SK-N-SH (cell line): ENCODE measurements around the gene BBS9. TPM values are rescaled to one million over a fixed set of nuclear protein-coding genes. Genes with fewer than 3 reads are reported as not detected.

ENCODE experiments used
- CTCF ChIA-PET: fragments of 300-600, 350-600 bp; formaldehyde crosslinking; extraction: SDS; loops from one replicate; lab custom pipeline; 2021; lab: Yijun Ruan, JAX
- POLR2A ChIA-PET: fragments of 350-600 bp; sonication (Branson Sonifier 250); formaldehyde crosslinking; extraction: SDS; loops from one replicate; lab custom pipeline; 2020; ENCODE audit warnings: antibody characterized with exemption, inconsistent platforms; lab: Yijun Ruan, JAX
- DNase-seq: peaks from one replicate; pipeline ENCODE4 v3.0.0; 2012
- H2AFZ ChIP-seq: fragments of 200-600 bp; sonication (generic); 2 replicates; pipeline ENCODE4 v1.8.1; 2016; ENCODE audit warnings: antibody characterized with exemption, mild to moderate bottlenecking, low read depth
- H3F3A ChIP-seq: fragments of 200-600 bp; sonication (generic); replicated peaks from 2 replicates; pipeline ENCODE3; 2016; ENCODE audit warnings: antibody characterized with exemption, mild to moderate bottlenecking; ENCODE audit not compliant: insufficient read depth
- H3K27ac ChIP-seq, 2 experiments: fragments of 200-500 bp in 1 of 2; fragments of 200-600 bp in 1 of 2; sonication (Bioruptor generic) in 1 of 2; sonication (generic), shearing (Covaris generic) in 1 of 2; 2 replicates each; pipeline versions ENCODE4 v1.5.1 to v1.6.1; 2014 to 2016; ENCODE audit warnings: low read depth in 2 of 2, inconsistent platforms in 1 of 2, low read length in 1 of 2, mild to moderate bottlenecking in 1 of 2, mixed read lengths in 1 of 2
- H3K27me3 ChIP-seq: fragments of 200-600 bp; sonication (generic), shearing (Covaris generic); 2 replicates; pipeline ENCODE4 v1.6.1; 2016; ENCODE audit warnings: mixed run types; ENCODE audit not compliant: insufficient read depth
- H3K36me3 ChIP-seq, 2 experiments: fragments of 200-500 bp in 1 of 2; fragments of 200-600 bp in 1 of 2; sonication (Bioruptor generic) in 1 of 2; sonication (generic) in 1 of 2; replicated peaks in 1 of 2; 2 replicates each; pipeline versions ENCODE3 to v1.5.1; 2014 to 2016; ENCODE audit warnings: low read length in 1 of 2, mild to moderate bottlenecking in 1 of 2; ENCODE audit not compliant: insufficient read depth in 2 of 2, control insufficient read depth in 1 of 2
- H3K4me1 ChIP-seq, 2 experiments: fragments of 200-500 bp in 1 of 2; fragments of 200-600 bp in 1 of 2; sonication (Bioruptor generic) in 1 of 2; sonication (generic), shearing (Covaris generic) in 1 of 2; 2 replicates each; pipeline versions ENCODE4 v1.5.1 to v1.6.1; 2014 to 2016; ENCODE audit warnings: low read depth in 1 of 2, low read length in 1 of 2, mixed run types in 1 of 2; ENCODE audit not compliant: insufficient read depth in 2 of 2, control insufficient read depth in 1 of 2
- H3K4me2 ChIP-seq: fragments of 200-600 bp; sonication (generic), shearing (Covaris generic); 2 replicates; pipeline ENCODE4 v1.6.1; 2017; ENCODE audit warnings: mixed run types
- H3K4me3 ChIP-seq, 2 experiments: fragments of 200-500 bp in 1 of 2; fragments of 200-600 bp in 1 of 2; sonication (Bioruptor generic) in 1 of 2; sonication (generic), shearing (Covaris generic) in 1 of 2; 2 replicates each; pipeline versions ENCODE4 v1.5.1 to v1.8.1; 2014 to 2016; ENCODE audit warnings: low read depth in 2 of 2, inconsistent platforms in 1 of 2, low read length in 1 of 2, mild to moderate bottlenecking in 1 of 2, mixed read lengths in 1 of 2, moderate library complexity in 1 of 2
- H3K79me2 ChIP-seq: fragments of 200-600 bp; sonication (generic); 2 replicates; pipeline ENCODE4 v1.8.1; 2017; ENCODE audit warnings: mild to moderate bottlenecking; ENCODE audit not compliant: insufficient read depth
- H3K9ac ChIP-seq: fragments of 200-600 bp; sonication (generic); 2 replicates; pipeline ENCODE4 v1.6.1; 2017; ENCODE audit warnings: mixed run types
- H3K9me2 ChIP-seq: fragments of 200-600 bp; sonication (generic); 2 replicates; pipeline ENCODE4 v1.6.1; 2017; ENCODE audit warnings: mixed run types
- H3K9me3 ChIP-seq: fragments of 200-600 bp; sonication (generic); 2 replicates; pipeline ENCODE4 v1.6.1; 2017; ENCODE audit warnings: mixed run types, mild to moderate bottlenecking, moderate library complexity
- H4K20me1 ChIP-seq: fragments of 200-600 bp; sonication (generic); 2 replicates; pipeline ENCODE4 v1.6.1; 2017; ENCODE audit warnings: mild to moderate bottlenecking, mixed run types; ENCODE audit not compliant: insufficient read depth
- CHD2 ChIP-seq: fragments of 150-350 bp; IDR thresholded peaks from 2 replicates; pipeline ENCODE4 v1.6.1; 2018; ENCODE audit warnings: low read length; ENCODE audit not compliant: partially characterized antibody
- EP300 ChIP-seq, 2 experiments: IDR thresholded peaks; 2 replicates each; pipeline versions ENCODE4 v1.4.0 to v1.6.1; 2012; ENCODE audit warnings: borderline replicate concordance in 1 of 2, low read depth in 1 of 2, low read length in 1 of 2
- EZH2phosphoT487 ChIP-seq: fragments of 200-600 bp; sonication (generic); IDR thresholded peaks from 2 replicates; pipeline ENCODE4 v1.6.1; 2017; ENCODE audit warnings: low read depth, mixed run types, mild to moderate bottlenecking, antibody characterized with exemption, moderate library complexity, borderline replicate concordance
- FOXJ3 ChIP-seq: sonication (generic); formaldehyde crosslinking; IDR thresholded peaks from 2 replicates; pipeline ENCODE4 v1.5.1; 2020; ENCODE audit warnings: mild to moderate bottlenecking, missing genetic modification reagents
- FOXM1 ChIP-seq: IDR thresholded peaks from 2 replicates; pipeline ENCODE4 v1.4.0; 2012; ENCODE audit warnings: low read depth, mild to moderate bottlenecking
- GABPA ChIP-seq: IDR thresholded peaks from 2 replicates; pipeline ENCODE4 v1.4.0; 2012; ENCODE audit warnings: low read depth, mild to moderate bottlenecking
- JUND ChIP-seq: IDR thresholded peaks from 2 replicates; pipeline ENCODE4 v1.4.0; 2012
- MXI1 ChIP-seq: IDR thresholded peaks from 2 replicates; pipeline ENCODE4 v1.6.1; 2012; ENCODE audit warnings: mild to moderate bottlenecking, low read depth, low read length, improper control_type of control experiment
- NRF1 ChIP-seq: IDR thresholded peaks from 2 replicates; pipeline ENCODE4 v1.6.1; 2012; ENCODE audit warnings: low read depth, mild to moderate bottlenecking, low read length
- RAD21 ChIP-seq: IDR thresholded peaks from 2 replicates; pipeline ENCODE4 v1.6.1; 2012; ENCODE audit warnings: mild to moderate bottlenecking, low read length
- RCOR1 ChIP-seq: fragments of 150-350 bp; IDR thresholded peaks from 2 replicates; pipeline ENCODE4 v1.6.1; 2017; ENCODE audit warnings: antibody characterized with exemption, low read length
- RFX5 ChIP-seq: IDR thresholded peaks from 2 replicates; pipeline ENCODE4 v1.6.1; 2012; ENCODE audit warnings: mild to moderate bottlenecking, improper control_type of control experiment, low read length
- SIN3A ChIP-seq: IDR thresholded peaks from 2 replicates; pipeline ENCODE4 v1.6.1; 2012; ENCODE audit warnings: low read depth, mild to moderate bottlenecking, low read length, moderate library complexity, borderline replicate concordance
- SMC3 ChIP-seq: IDR thresholded peaks from 2 replicates; pipeline ENCODE4 v1.6.1; 2012; ENCODE audit warnings: low read depth, low read length, improper control_type of control experiment
- TAF1 ChIP-seq: IDR thresholded peaks from 2 replicates; pipeline ENCODE4 v1.6.1; 2012; ENCODE audit warnings: low read depth, mild to moderate bottlenecking, low read length, moderate library complexity, borderline replicate concordance
- YY1 ChIP-seq: IDR thresholded peaks from 2 replicates; pipeline ENCODE4 v1.4.0; 2012; ENCODE audit warnings: low read depth, mild to moderate bottlenecking
- WGBS: methylation state at CpG from one replicate; pipeline ENCODE4 v1.1.6; 2017; ENCODE audit warnings: low lambda C conversion rate; 5-methylcytosine and 5-hydroxymethylcytosine counted together
- polyA plus RNA-seq, 3 experiments: library from polyadenylated mRNA; depleted of rRNA; stranded (reverse); fragments of >200 nt; gene quantifications; 2 replicates each; pipeline ENCODE4 v1.2.3, GENCODE V29; 2012
- TF ChIP-seq, protein P1 (sequence below): IDR thresholded peaks from 2 replicates; pipeline ENCODE4 v1.6.1; 2012; ENCODE audit warnings: mild to moderate bottlenecking, low read depth, low read length, moderate library complexity
- TF ChIP-seq, protein P2 (sequence below): IDR thresholded peaks from 2 replicates; pipeline ENCODE4 v1.4.0; 2012; ENCODE audit warnings: low read depth
- TF ChIP-seq, protein P3 (sequence below): fragments of 150-350 bp; IDR thresholded peaks from 2 replicates; pipeline ENCODE4 v1.6.1; 2017; ENCODE audit warnings: antibody characterized with exemption, low read length, low read depth, borderline replicate concordance
- TF ChIP-seq, protein P4 (sequence below): fragments of 200-600 bp; sonication (generic); IDR thresholded peaks from 2 replicates; pipeline ENCODE4 v1.6.1; 2017; ENCODE audit warnings: antibody characterized with exemption, mild to moderate bottlenecking, moderate library complexity

Gene BBS9
- polyA plus RNA-seq, 1 of the 3 experiments (the other 2 are of a cell fraction), result 7.5 TPM

DNA sequence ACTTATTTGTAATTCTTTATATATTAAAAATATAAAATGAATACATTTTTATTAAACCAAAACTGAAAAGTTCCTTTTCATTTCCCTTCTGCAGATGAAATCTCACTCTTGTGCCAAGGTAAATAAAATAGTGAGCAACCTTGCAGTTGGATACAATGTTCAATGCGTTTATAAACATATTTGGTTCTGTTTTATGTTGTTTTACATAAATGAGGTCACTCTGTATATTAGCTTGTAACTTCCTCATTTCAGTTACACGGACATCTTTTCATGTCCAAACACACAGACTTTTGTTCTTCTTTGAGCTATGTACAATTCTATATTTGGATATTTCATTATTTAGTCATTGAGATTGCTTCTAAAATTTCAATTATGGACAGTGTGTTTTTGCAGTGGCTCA is 107.7 kb downstream of the BBS9 start (continued):
- TF ChIP-seq, protein P1, sequence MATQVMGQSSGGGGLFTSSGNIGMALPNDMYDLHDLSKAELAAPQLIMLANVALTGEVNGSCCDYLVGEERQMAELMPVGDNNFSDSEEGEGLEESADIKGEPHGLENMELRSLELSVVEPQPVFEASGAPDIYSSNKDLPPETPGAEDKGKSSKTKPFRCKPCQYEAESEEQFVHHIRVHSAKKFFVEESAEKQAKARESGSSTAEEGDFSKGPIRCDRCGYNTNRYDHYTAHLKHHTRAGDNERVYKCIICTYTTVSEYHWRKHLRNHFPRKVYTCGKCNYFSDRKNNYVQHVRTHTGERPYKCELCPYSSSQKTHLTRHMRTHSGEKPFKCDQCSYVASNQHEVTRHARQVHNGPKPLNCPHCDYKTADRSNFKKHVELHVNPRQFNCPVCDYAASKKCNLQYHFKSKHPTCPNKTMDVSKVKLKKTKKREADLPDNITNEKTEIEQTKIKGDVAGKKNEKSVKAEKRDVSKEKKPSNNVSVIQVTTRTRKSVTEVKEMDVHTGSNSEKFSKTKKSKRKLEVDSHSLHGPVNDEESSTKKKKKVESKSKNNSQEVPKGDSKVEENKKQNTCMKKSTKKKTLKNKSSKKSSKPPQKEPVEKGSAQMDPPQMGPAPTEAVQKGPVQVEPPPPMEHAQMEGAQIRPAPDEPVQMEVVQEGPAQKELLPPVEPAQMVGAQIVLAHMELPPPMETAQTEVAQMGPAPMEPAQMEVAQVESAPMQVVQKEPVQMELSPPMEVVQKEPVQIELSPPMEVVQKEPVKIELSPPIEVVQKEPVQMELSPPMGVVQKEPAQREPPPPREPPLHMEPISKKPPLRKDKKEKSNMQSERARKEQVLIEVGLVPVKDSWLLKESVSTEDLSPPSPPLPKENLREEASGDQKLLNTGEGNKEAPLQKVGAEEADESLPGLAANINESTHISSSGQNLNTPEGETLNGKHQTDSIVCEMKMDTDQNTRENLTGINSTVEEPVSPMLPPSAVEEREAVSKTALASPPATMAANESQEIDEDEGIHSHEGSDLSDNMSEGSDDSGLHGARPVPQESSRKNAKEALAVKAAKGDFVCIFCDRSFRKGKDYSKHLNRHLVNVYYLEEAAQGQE, result no peak
- no peak for TF ChIP-seq CHD2
- TF ChIP-seq, protein P2, sequence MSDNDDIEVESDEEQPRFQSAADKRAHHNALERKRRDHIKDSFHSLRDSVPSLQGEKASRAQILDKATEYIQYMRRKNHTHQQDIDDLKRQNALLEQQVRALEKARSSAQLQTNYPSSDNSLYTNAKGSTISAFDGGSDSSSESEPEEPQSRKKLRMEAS, result no peak
- no peak for TF ChIP-seq SIN3A
- TF ChIP-seq MXI1, result no peak
- TF ChIP-seq TAF1, result no peak
- TF ChIP-seq, protein P3, sequence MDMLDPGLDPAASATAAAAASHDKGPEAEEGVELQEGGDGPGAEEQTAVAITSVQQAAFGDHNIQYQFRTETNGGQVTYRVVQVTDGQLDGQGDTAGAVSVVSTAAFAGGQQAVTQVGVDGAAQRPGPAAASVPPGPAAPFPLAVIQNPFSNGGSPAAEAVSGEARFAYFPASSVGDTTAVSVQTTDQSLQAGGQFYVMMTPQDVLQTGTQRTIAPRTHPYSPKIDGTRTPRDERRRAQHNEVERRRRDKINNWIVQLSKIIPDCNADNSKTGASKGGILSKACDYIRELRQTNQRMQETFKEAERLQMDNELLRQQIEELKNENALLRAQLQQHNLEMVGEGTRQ, result no peak
- TF ChIP-seq, protein P4, sequence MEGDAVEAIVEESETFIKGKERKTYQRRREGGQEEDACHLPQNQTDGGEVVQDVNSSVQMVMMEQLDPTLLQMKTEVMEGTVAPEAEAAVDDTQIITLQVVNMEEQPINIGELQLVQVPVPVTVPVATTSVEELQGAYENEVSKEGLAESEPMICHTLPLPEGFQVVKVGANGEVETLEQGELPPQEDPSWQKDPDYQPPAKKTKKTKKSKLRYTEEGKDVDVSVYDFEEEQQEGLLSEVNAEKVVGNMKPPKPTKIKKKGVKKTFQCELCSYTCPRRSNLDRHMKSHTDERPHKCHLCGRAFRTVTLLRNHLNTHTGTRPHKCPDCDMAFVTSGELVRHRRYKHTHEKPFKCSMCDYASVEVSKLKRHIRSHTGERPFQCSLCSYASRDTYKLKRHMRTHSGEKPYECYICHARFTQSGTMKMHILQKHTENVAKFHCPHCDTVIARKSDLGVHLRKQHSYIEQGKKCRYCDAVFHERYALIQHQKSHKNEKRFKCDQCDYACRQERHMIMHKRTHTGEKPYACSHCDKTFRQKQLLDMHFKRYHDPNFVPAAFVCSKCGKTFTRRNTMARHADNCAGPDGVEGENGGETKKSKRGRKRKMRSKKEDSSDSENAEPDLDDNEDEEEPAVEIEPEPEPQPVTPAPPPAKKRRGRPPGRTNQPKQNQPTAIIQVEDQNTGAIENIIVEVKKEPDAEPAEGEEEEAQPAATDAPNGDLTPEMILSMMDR, result no peak
- TF ChIP-seq EP300 (IDR thresholded peaks at IDR 0.05; ENCODE audit: borderline replicate concordance in 1 of 2, low read depth in 1 of 2, low read length in 1 of 2), result no peak
- TF ChIP-seq FOXJ3 (CRISPR knock-in tag), result no peak
- TF ChIP-seq FOXM1, result no peak
- TF ChIP-seq YY1, result no peak
- TF ChIP-seq GABPA, result no peak
- TF ChIP-seq JUND, result no peak

DNA sequence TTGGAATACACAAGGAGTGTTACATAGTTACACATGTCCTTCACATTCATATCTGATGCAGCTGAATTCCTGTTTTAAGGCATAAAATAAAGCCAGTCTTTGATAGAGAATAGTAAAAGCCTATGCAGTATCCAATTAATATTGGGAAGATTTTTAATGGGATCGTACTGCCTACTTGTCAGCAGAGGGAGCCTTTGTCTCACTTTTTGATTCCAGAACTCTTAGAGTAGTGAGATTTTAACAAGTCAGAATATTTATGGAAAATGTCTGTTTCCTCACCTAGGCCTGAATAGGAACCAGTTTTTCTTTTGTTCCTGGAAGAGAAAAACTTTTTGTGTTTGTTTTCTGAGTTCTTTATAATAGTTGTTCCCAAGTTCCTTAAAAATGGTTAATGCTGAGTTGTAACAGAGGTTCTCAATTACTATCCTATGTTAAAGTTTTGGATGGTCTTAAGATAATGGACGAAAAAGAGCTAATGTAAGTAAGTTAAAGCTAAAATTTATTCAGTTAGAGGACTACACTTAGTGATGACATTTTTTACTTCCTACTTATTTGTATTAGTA is 114.0 kb downstream of the BBS9 start:
- H3K27ac ChIP-seq, result no peak overlapping the region
- peak; percentile 57 for DNase-seq
- H3K4me1 ChIP-seq, result no peaks in the 10 kb centered on the region
- H3K4me3 ChIP-seq, result no peak overlapping the region
- H3K9ac ChIP-seq, result no peak overlapping the region
- H3K4me2 ChIP-seq, result no peak overlapping the region
- no peaks in the 10 kb centered on the region for H3K9me2 ChIP-seq
- H3K79me2 ChIP-seq, result no peaks in the 10 kb centered on the region
- no peaks in the 10 kb centered on the region for H4K20me1 ChIP-seq
- ChIA-PET POLR2A (no interaction called here), CTCF (interaction anchor here (0.6 to 3.5 kb wide), 81 partner anchors 10 to 1077 kb away, joined by 3 to 66 read pairs (median 4); no protein-coding TSS in a partner anchor)
- H3K27me3 ChIP-seq, result no peaks in the 10 kb centered on the region
- H3K36me3 ChIP-seq, result no peaks in the 10 kb centered on the region
- WGBS, result 45% methylated on average over 2 of the region's 2 CpGs
- H2AFZ ChIP-seq, result no peak overlapping the region
- H3K9me3 ChIP-seq, result no peaks in the 10 kb centered on the region
- H3F3A ChIP-seq, result no peaks in the 10 kb centered on the region
- TF ChIP-seq RCOR1 (0 out of 2 replicates have a peak, but pooled peaks have one; percentile 47), EZH2phosphoT487 (no peak), RAD21 (peak; percentile 99), NRF1 (peak; percentile 16; the same call in 1 of the 2 replicates), SMC3 (peak; percentile 87), RFX5 (peak; percentile 64; the same call in 1 of the 2 replicates), SIN3A (no peak)
- TF ChIP-seq, protein P4, result peak; percentile 97
